SU-DHL-6 (cell line): ENCODE results near the gene HTATSF1.

Experiments
- H2AFZ ChIP-seq: fragments of 200-600 bp; sonication (generic); 2 replicates; pipeline ENCODE4 v1.6.1; 2014; ENCODE audit warnings: low read depth, mild to moderate bottlenecking, moderate library complexity, mixed read lengths, antibody characterized with exemption, low read length; ENCODE audit not compliant: severe bottlenecking
- H3F3A ChIP-seq: fragments of 200-600 bp; shearing (Covaris generic); 2 replicates; pipeline ENCODE4 v1.6.0; 2016; ENCODE audit warnings: antibody characterized with exemption, mild to moderate bottlenecking; ENCODE audit not compliant: insufficient read depth
- H3K27ac ChIP-seq: fragments of 200-600 bp; sonication (generic); 2 replicates; pipeline ENCODE4 v1.5.1; 2016; ENCODE audit warnings: low read depth, mild to moderate bottlenecking, low read length, moderate library complexity, mixed read lengths
- H3K27me3 ChIP-seq: fragments of 200-600 bp; sonication (generic), shearing (Covaris generic); 2 replicates; pipeline ENCODE4 v1.6.0; 2014; ENCODE audit warnings: mild to moderate bottlenecking, low read length
- H3K36me3 ChIP-seq: fragments of 200-600 bp; sonication (generic); 2 replicates; pipeline ENCODE4 v1.6.1; 2014; ENCODE audit warnings: mild to moderate bottlenecking, low read length, mixed read lengths
- H3K4me2 ChIP-seq: fragments of 300-600, 200-600 bp; shearing (Covaris generic), sonication (generic); 2 replicates; pipeline ENCODE4 v1.6.0; 2014; ENCODE audit warnings: low read length, low read depth, mild to moderate bottlenecking; ENCODE audit not compliant: poor library complexity, severe bottlenecking
- H3K4me3 ChIP-seq: fragments of 200-600 bp; sonication (generic); 2 replicates; pipeline ENCODE4 v1.5.1; 2014; ENCODE audit warnings: antibody characterized with exemption, low read length, mild to moderate bottlenecking, mixed read lengths; ENCODE audit not compliant: insufficient read depth, poor library complexity, severe bottlenecking
- H3K79me2 ChIP-seq: fragments of 200-600 bp; sonication (generic); 2 replicates; pipeline ENCODE4 v1.6.1; 2014; ENCODE audit warnings: mild to moderate bottlenecking, low read length, moderate library complexity; ENCODE audit not compliant: insufficient read depth
- H3K9ac ChIP-seq: fragments of 200-600 bp; sonication (generic); 2 replicates; pipeline ENCODE4 v1.7.0; 2014; ENCODE audit warnings: mild to moderate bottlenecking, low read length
- H3K9me2 ChIP-seq: fragments of 200-600 bp; sonication (generic); replicated peaks from 2 replicates; pipeline ENCODE4 v1.6.1; 2014; ENCODE audit warnings: low read length; ENCODE audit not compliant: insufficient read depth
- H3K9me3 ChIP-seq: fragments of 200-600 bp; sonication (generic); 2 replicates; pipeline ENCODE4 v1.6.1; 2014; ENCODE audit warnings: low read length, mixed read lengths; ENCODE audit not compliant: insufficient read depth
- H4K20me1 ChIP-seq: fragments of 200-600 bp; sonication (generic); 2 replicates; pipeline ENCODE4 v1.6.1; 2014; ENCODE audit warnings: low read depth, mild to moderate bottlenecking, antibody characterized with exemption, low read length, moderate library complexity, mixed read lengths
- CTCF ChIP-seq: fragments of 200-600 bp; sonication (generic); IDR thresholded peaks from one replicate; pipeline ENCODE4 v1.5.1; 2017; ENCODE audit warnings: antibody characterized with exemption, mild to moderate bottlenecking, low read length, moderate library complexity; ENCODE audit not compliant: insufficient read depth, poor library complexity, severe bottlenecking
- EZH2phosphoT487 ChIP-seq: fragments of 200-600 bp; sonication (generic), shearing (Covaris generic); conservative IDR thresholded peaks from 2 replicates; pipeline ENCODE4 v1.6.1; 2018; ENCODE audit warnings: mild to moderate bottlenecking, antibody characterized with exemption, low read length, moderate library complexity, mixed read lengths

HTATSF1 gene

GRCh38 chrX:136452614-136453013 lies 44.8 kb upstream of the HTATSF1 start:
- H3K9me2 ChIP-seq: no peaks in the 10 kb centered on the region
- no peaks in the 10 kb centered on the region for H3F3A ChIP-seq
- no peak overlapping the region for H3K4me2 ChIP-seq
- H3K79me2 ChIP-seq: no peaks in the 10 kb centered on the region
- TF ChIP-seq CTCF: no peak
- no peak for TF ChIP-seq EZH2phosphoT487
- no peak overlapping the region for H3K4me3 ChIP-seq
- H3K9ac ChIP-seq: no peak overlapping the region
- no peak overlapping the region for H2AFZ ChIP-seq
- no peaks in the 10 kb centered on the region for H3K36me3 ChIP-seq
- H4K20me1 ChIP-seq: no peaks in the 10 kb centered on the region
- H3K9me3 ChIP-seq: no peaks in the 10 kb centered on the region
- no peaks in the 10 kb centered on the region for H3K27me3 ChIP-seq
- H3K27ac ChIP-seq: no peak overlapping the region

GRCh38 chrX:136453114-136453513 lies 44.3 kb upstream of the HTATSF1 start:
- no peaks in the 10 kb centered on the region for H3K27me3 ChIP-seq
- no peak overlapping the region for H3K9ac ChIP-seq
- H2AFZ ChIP-seq: no peak overlapping the region
- H3K36me3 ChIP-seq: no peaks in the 10 kb centered on the region
- H3K9me2 ChIP-seq: no peaks in the 10 kb centered on the region
- no peaks in the 10 kb centered on the region for H4K20me1 ChIP-seq
- no peaks in the 10 kb centered on the region for H3K9me3 ChIP-seq
- no peak overlapping the region for H3K27ac ChIP-seq
- H3K4me2 ChIP-seq: no peak overlapping the region
- TF ChIP-seq EZH2phosphoT487: no peak
- no peak for TF ChIP-seq CTCF
- H3F3A ChIP-seq: no peaks in the 10 kb centered on the region
- no peaks in the 10 kb centered on the region for H3K79me2 ChIP-seq
- no peak overlapping the region for H3K4me3 ChIP-seq

GRCh38 chrX:136453771-136454170 lies 43.6 kb upstream of the HTATSF1 start:
- no peak for TF ChIP-seq CTCF
- Histone ChIP-seq H4K20me1 (no peaks in the 10 kb centered on the region), H3K9ac (no peak overlapping the region), H3K27me3 (no peaks in the 10 kb centered on the region), H3K4me2 (no peak overlapping the region), H3K27ac (no peak overlapping the region), H3K9me2 (no peaks in the 10 kb centered on the region), H3K4me3 (no peak overlapping the region), H3K36me3 (no peaks in the 10 kb centered on the region), H3K79me2 (no peaks in the 10 kb centered on the region), H3F3A (no peaks in the 10 kb centered on the region), H3K9me3 (no peaks in the 10 kb centered on the region), H2AFZ (no peak overlapping the region)

GRCh38 chrX:136456133-136456532 lies 41.3 kb upstream of the HTATSF1 start:
- H3K9me3 ChIP-seq: no peaks in the 10 kb centered on the region
- H3F3A ChIP-seq: no peaks in the 10 kb centered on the region
- no peak overlapping the region for H3K4me3 ChIP-seq
- no peak overlapping the region for H2AFZ ChIP-seq
- no peak overlapping the region for H3K9ac ChIP-seq
- no peaks in the 10 kb centered on the region for H3K36me3 ChIP-seq
- no peak overlapping the region for H3K4me2 ChIP-seq
- TF ChIP-seq EZH2phosphoT487: no peak
- TF ChIP-seq CTCF: no peak
- H3K9me2 ChIP-seq: no peaks in the 10 kb centered on the region
- no peaks in the 10 kb centered on the region for H3K79me2 ChIP-seq
- no peaks in the 10 kb centered on the region for H3K27me3 ChIP-seq
- H3K27ac ChIP-seq: no peak overlapping the region
- H4K20me1 ChIP-seq: no peaks in the 10 kb centered on the region
